GM18511 (cell line): ENCODE results near the gene PGLYRP1.

Experiments used
- ATAC-seq: cut with Tn5 transposase; IDR thresholded peaks from one replicate; pipeline ENCODE4 v1.9.1; 2021; ENCODE audit warnings: mild to moderate bottlenecking, moderate library complexity; ENCODE audit not compliant: unreplicated experiment

PGLYRP1 gene

GRCh38 chr19:46033401-46033800 is 10.5 kb upstream of the PGLYRP1 start:
- ATAC-seq: no peak

GRCh38 chr19:46032597-46033025 is 9.8 kb upstream of the PGLYRP1 start:
- no peak for ATAC-seq

GRCh38 chr19:46031781-46032596 is 9.1 kb upstream of the PGLYRP1 start:
- no peak for ATAC-seq

GRCh38 chr19:46030812-46031550 is 8.1 kb upstream of the PGLYRP1 start:
- ATAC-seq: no peak

- no peak for ATAC-seq
Measured at GRCh38 chr19:46025835-46026234, 3.0 kb upstream of the PGLYRP1 start.

GRCh38 chr19:46023311-46023779 is 492 bp upstream of the PGLYRP1 start:
- ATAC-seq: no peak

GRCh38 chr19:46022061-46022430 is 807 bp downstream of the PGLYRP1 start:
- no peak for ATAC-seq

GRCh38 chr19:46021531-46022041 is 1.3 kb downstream of the PGLYRP1 start:
- no peak for ATAC-seq

- ATAC-seq: no peak
Measured at GRCh38 chr19:46020819-46021125, 2.1 kb downstream of the PGLYRP1 start.

- ATAC-seq: no peak
Measured at GRCh38 chr19:46019270-46019669, 3.6 kb downstream of the PGLYRP1 start.

GRCh38 chr19:46018729-46019251 is 4.1 kb downstream of the PGLYRP1 start:
- no peak for ATAC-seq

GRCh38 chr19:46017874-46018675 is 4.8 kb downstream of the PGLYRP1 start:
- no peak for ATAC-seq

GRCh38 chr19:46017095-46017429 is 5.8 kb downstream of the PGLYRP1 start:
- ATAC-seq: no peak

GRCh38 chr19:46016426-46017094 is 6.3 kb downstream of the PGLYRP1 start:
- ATAC-seq: no peak

- ATAC-seq: no peak
Measured at GRCh38 chr19:46015687-46016425, 7.0 kb downstream of the PGLYRP1 start.

GRCh38 chr19:46014941-46015686 is 7.7 kb downstream of the PGLYRP1 start:
- no peak for ATAC-seq

- no peak for ATAC-seq
Measured at GRCh38 chr19:46014534-46014933, 8.3 kb downstream of the PGLYRP1 start.

GRCh38 chr19:46009530-46010510 is 13.0 kb downstream of the PGLYRP1 start:
- no peak for ATAC-seq
